WERI-Rb-1 (cell line): ENCODE data around the gene SLC1A7.

Experiments
- DNase-seq: peaks from one replicate; pipeline ENCODE4 v3.0.0-alpha.2; 2020
- H3K27ac ChIP-seq: fragments of 250-450 bp; sonication (Bioruptor Pico); 2 replicates; pipeline ENCODE4 v1.5.1; 2020; ENCODE audit warnings: mild to moderate bottlenecking, moderate library complexity
- H3K27me3 ChIP-seq: fragments of 250-450 bp; sonication (Bioruptor Pico); 2 replicates; pipeline ENCODE4 v1.5.1; 2021; ENCODE audit warnings: mild to moderate bottlenecking, low read depth, moderate library complexity; ENCODE audit not compliant: insufficient read depth, severe bottlenecking
- H3K36me3 ChIP-seq: fragments of 250-450 bp; sonication (Bioruptor Pico); 2 replicates; pipeline ENCODE4 v1.5.1; 2020; ENCODE audit warnings: mild to moderate bottlenecking, moderate library complexity
- H3K4me3 ChIP-seq: 2 replicates; pipeline ENCODE4 v1.5.1; 2011; ENCODE audit warnings: low read depth, mild to moderate bottlenecking, control low read depth, low read length
- H3K9me3 ChIP-seq: fragments of 250-450 bp; sonication (Bioruptor Pico); 2 replicates; pipeline ENCODE4 v1.5.1; 2021; ENCODE audit warnings: mild to moderate bottlenecking, moderate library complexity; ENCODE audit not compliant: severe bottlenecking
- TF ChIP-seq, protein P1 (sequence below): IDR thresholded peaks from 2 replicates; pipeline ENCODE4 v1.5.1; 2011; ENCODE audit warnings: low read depth, mild to moderate bottlenecking, control low read depth, inconsistent platforms, low read length

Gene SLC1A7

DNA sequence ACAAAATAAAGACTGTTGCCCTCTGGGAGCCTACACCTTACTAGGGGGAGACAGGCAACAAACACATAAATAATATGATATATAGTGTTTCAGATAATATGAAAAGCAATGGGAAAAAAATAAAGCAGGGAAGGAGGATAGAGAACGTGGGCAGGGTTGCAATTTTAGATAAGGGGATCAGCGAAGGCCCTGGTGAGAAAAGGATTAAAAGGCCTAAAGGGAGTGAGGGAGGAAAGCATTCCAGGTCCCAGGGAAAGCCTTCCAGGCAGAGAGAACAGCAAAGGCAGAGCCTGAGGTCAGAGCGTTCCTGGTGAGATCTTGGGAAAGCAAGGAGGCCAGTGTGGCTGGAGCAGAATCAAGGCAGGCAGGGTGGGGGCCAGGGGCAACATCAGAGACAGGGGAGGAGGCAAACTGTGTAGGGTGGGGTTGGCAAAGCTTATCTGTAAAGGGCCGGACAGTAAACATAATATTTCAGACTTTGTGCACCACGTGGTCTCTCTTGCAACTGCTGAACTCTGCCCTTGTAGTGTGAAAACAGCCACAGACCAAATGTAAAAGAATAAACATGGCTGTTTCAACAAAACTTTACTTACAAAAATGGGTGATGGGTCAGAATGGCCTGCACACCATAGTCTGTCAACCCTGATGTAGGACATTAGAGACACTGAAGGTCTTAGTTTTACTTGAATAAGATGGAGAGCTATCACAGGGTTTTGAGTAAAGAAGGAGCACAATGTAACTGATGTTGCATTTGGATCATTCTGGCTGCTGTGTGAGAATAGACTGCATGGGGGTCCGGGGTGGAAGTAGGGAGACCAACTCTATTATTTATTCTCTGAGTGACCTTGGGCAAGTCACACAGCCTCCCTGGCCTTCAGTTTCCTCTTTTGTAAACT, 40.9 kb upstream of the SLC1A7 start:
- no peaks in the 10 kb centered on the region for H3K27me3 ChIP-seq
- H3K4me3 ChIP-seq, result no peak overlapping the region
- H3K9me3 ChIP-seq, result no peaks in the 10 kb centered on the region
- peak overlapping the region; percentile 63 for H3K27ac ChIP-seq
- DNase-seq, result peak; percentile 35
- no peaks in the 10 kb centered on the region for H3K36me3 ChIP-seq
- TF ChIP-seq, protein P1, sequence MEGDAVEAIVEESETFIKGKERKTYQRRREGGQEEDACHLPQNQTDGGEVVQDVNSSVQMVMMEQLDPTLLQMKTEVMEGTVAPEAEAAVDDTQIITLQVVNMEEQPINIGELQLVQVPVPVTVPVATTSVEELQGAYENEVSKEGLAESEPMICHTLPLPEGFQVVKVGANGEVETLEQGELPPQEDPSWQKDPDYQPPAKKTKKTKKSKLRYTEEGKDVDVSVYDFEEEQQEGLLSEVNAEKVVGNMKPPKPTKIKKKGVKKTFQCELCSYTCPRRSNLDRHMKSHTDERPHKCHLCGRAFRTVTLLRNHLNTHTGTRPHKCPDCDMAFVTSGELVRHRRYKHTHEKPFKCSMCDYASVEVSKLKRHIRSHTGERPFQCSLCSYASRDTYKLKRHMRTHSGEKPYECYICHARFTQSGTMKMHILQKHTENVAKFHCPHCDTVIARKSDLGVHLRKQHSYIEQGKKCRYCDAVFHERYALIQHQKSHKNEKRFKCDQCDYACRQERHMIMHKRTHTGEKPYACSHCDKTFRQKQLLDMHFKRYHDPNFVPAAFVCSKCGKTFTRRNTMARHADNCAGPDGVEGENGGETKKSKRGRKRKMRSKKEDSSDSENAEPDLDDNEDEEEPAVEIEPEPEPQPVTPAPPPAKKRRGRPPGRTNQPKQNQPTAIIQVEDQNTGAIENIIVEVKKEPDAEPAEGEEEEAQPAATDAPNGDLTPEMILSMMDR, result no peak

DNA sequence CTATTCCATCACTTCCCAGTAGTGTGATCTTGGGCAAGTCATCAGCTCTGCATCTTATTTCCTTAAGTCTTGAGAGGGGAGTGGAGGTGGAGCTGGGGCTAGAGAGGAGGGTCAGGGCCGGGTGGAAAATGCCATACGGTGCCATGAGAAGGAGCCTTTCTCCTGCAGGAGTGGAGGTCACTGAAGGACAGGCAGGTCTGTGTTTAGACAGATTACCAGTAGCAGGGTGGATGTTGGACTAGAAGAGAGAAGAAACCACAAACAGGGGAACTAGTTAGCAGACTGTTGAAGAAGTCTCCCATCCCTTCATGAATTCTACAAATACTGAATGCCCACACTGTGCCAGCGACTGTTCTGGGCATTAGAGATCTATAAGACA, 40.3 kb upstream of the SLC1A7 start:
- no peaks in the 10 kb centered on the region for H3K36me3 ChIP-seq
- H3K27me3 ChIP-seq, result no peaks in the 10 kb centered on the region
- H3K4me3 ChIP-seq, result no peak overlapping the region
- DNase-seq, result peak; percentile 59
- peak overlapping the region; percentile 63 for H3K27ac ChIP-seq
- H3K9me3 ChIP-seq, result no peaks in the 10 kb centered on the region
- TF ChIP-seq, protein P1, result no peak

DNA sequence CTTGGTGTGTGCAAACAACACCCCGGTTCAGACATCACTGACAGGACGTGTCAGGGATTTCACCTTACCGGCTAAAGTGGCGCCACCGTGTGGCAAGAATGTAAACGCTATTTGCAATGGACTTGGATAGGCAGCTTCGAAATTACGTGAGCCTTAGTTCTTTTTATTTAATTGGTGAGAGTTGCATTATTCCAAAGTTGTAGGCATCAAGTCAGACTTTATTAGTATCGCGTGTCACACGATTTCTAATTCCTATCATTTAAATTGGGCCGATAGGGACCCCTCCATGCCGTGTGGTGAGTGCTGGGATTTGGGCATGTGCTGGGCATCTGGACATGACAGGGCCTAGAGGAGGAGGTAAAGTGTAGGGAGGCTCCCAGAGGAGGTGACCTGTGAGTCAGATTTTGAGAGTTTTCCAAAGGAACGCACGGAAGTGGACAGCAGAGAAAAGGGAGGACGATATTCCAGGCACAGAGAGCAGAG, 39.7 kb upstream of the SLC1A7 start:
- Histone ChIP-seq H3K4me3 (no peak overlapping the region), H3K36me3 (no peaks in the 10 kb centered on the region), H3K27me3 (no peaks in the 10 kb centered on the region), H3K27ac (peak overlapping the region; percentile 63), H3K9me3 (no peaks in the 10 kb centered on the region)
- peak; percentile 86 for DNase-seq
- TF ChIP-seq, protein P1, result peak; percentile 73

DNA sequence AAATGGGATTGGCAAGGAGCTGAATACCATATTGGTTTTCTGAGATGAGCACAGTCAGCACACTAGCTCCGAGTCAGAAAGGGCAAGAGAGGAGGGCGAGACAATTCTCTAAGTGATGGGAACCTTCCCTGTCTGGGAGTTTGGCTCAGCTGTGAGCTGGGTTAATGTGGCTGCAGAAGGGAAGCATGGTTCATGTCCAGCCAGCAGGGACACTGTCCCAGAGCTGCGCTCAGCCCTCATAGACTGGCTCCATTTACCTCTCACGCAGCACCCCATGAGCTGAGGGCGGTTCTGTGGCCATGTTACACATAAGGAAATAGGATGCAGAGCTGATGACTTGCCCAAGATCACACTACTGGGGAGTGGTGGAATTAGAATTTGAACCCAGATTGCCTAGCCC, 38.5 kb upstream of the SLC1A7 start:
- H3K27ac ChIP-seq, result no peak overlapping the region
- no peaks in the 10 kb centered on the region for H3K36me3 ChIP-seq
- DNase-seq, result no peak
- no peaks in the 10 kb centered on the region for H3K27me3 ChIP-seq
- H3K9me3 ChIP-seq, result no peaks in the 10 kb centered on the region
- TF ChIP-seq, protein P1, result no peak
- H3K4me3 ChIP-seq, result no peak overlapping the region

DNA sequence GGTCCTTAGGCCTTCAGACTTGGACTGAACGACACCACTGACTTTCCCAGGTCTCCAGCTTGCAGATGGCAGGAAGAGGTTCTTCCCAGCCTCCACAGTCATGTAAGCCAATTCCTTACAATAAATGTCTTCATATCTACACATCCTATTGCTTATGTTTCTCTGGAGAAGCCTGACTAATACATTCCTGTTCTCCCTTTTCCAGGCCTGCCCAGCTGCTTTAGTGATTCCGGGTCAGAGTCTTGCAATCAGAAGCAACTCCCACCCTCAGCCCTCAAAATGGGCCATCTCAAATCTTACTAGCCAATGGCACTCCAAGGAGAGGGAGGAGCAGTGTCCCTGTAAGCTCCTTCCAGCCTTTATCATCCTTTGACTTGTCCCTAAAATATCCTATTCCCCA, 37.8 kb upstream of the SLC1A7 start:
- no peak for DNase-seq
- TF ChIP-seq, protein P1, result no peak
- Histone ChIP-seq H3K27me3 (no peaks in the 10 kb centered on the region), H3K9me3 (no peaks in the 10 kb centered on the region), H3K36me3 (no peaks in the 10 kb centered on the region), H3K4me3 (no peak overlapping the region), H3K27ac (no peak overlapping the region)
